IPS-NIHi7 (cell line): Measurements from ENCODE around the gene PSMC4.

ENCODE experiments used
- DNase-seq: peaks from one replicate; pipeline ENCODE4 v3.0.0; 2012; ENCODE audit warnings: mixed read lengths; ENCODE audit errors: extremely low spot score

PSMC4 gene

DNA sequence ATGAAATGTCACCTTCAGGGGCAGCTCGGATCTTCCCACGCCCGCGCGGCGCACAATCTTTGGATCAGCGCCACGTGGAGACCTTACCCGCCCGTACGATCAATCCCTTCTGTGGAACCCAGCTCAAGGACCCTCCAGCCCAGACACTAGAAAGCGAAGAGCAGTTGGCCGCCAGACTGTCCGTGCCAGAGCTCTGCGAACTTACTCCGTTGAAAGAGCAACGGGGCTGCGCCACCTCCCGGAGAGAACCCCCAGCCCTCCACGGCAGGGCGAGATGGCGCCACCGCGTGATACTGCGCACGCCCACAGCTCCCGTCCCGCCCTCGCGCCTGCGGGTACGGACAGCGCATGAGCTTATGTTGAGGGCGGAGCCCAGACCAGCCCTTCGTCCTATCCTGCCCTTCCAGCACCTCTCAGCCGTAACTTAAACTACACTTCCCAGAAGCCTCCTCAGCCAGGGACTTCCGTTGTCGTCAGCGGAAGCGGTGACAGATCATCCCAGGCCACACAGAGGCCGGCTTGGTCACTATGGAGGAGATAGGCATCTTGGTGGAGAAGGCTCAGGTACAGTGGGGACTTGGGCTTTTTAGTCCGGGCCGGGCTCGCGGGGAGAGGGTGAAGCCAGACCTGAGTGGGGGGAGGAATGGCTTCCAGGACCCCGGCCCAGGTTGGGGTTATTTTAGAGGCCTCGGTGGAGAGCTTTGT is at the start of gene PSMC4:
TSS of gene PSMC4 (plus strand) at position 491 of the 705 bp plus-strand sequence. CDS start at position 529, 38 bp downstream.
- DNase-seq: peak; percentile 99

DNA sequence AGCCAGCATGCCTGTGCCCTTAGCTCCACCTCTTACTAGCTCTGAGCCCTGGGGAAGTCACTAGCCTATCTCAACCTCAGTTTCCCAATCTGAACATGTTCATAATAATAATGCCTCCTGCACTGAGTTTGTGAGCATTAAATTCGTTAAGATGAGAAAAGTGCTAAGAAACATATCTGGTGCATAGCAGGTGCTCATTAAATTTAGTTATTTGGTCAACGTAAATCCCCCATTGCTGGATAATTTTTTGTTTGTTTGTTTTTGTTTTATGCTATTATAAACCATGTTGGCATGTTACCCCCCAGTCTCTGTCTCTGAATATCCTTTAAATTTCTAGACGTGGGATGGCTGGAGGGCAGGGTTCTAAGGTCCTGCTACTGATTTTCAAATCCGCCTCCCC is 47.1 kb upstream of the PSMC4 start:
- DNase-seq: no peak

GRCh38 chr19:39924389-39924788 is 46.6 kb upstream of the PSMC4 start:
- peak; percentile 7 for DNase-seq

DNA sequence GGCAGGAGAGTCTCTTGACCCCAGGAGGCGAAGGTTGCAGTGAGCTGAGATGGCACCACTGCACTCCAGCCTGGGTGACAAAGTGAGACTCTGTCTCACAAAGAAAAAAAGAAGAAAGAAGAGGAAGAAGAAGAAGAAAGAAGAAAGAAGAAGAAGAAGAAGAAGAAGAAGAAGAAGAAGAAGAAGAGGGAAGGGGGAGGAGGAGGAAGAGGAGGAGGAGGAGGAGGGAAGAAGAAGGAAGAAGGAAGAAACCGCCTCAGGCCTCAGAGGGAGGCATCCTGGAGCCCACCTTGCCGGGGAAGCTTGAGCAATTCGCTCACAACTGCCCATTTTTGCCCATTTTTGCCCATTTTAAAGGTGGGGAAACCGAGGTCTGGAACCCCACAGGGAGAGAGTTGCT is 46.0 kb upstream of the PSMC4 start:
- DNase-seq: no peak

DNA sequence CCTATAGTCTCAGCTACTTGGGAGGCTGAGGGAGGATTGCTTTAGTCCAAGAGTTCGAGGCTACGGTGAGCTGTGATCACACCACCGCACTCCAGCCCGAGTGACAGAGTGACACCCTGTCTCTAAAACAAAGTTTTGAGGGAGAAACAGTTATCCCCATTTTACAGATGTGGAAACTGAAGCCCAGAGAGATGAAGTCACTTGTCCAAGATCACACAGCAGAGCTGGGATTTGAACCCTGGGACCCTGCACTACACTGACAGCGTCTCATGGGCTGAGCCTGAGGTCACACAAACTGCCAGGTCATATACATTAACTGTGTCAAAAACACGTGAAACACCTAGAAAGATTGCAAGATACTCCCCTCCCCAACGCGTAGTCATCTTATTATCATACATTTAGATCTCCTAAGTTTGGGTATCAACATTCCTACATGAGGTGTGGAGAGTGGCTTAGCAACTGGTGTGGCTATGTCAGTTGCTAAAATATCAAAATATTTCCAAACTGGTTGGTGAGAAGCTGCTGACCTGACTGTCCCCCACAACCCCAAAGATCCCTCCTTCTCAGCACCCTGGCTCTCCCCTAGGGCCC is 44.7 kb upstream of the PSMC4 start:
- DNase-seq: no peak

DNA sequence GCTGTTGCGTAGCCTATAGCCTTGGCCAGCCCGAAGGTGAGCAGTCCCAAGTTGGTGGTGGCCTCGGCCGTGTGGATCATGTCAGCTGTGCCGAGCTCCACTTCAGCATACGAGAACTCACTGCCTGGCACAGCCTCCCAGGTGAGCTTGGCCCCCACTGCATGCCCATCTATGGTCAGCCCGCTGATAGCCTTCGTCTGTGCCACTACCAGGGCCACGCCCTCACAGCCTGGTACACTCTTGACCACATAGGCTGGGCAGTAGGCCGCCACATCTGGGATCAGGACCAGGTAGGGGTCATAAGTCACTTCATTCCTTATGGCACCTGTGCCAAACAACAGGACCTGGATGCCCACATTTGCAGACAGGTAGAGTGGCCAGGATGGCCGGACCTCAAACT is 43.9 kb upstream of the PSMC4 start:
- no peak for DNase-seq

DNA sequence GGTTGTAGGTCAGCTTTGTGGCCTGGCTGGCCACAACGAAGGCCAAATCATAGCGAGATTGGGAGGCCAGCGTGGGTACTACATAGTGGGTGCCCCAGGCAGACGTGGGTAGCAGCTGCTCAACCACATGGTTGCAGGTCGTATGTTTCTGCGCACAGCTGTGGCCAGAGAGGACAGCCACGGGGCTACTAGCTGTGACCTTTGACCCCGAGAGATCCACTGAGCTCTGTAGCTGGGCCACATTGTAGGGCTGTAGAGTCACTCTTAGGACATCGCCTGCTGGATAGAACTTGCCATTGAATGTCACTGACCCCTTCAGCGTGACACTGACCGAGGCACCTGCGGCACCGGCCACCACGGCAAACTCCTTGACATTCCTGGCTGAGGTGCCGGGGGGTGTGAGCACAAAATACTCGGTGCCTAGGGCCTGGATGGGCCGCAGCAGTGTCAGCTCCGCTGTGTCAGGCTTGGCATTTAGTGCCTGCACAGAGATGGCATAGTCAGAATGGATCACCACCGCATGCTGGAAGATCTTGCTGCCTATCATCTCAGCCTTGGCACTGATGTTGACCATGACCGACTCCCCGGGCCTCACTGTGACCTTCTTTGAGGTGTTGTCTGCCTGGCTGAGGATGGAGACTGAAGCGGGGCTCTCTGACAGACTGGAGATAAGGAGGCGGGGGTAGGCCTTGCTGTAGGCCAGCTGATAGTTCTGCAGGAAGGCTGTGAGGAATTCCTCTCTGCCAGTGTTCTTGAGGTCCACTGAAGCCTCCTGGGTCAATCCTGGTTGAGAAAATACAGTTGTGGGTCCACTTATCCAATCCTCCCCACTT is 43.2 kb upstream of the PSMC4 start:
- DNase-seq: no peak

- no peak for DNase-seq
These were observed 42.6 kb upstream of the PSMC4 start for GRCh38 chr19:39928357-39928725.

- no peak for DNase-seq
These were observed 41.2 kb upstream of the PSMC4 start for GRCh38 chr19:39929750-39930149.

GRCh38 chr19:39934584-39935363 is 36.2 kb upstream of the PSMC4 start, which contains the start of gene FCGBP:
FCGBP (minus strand) TSS chr19:39934634.
- DNase-seq: peak; percentile 6

GRCh38 chr19:39935364-39935661 is 35.7 kb upstream of the PSMC4 start:
- DNase-seq: peak; percentile 25

GRCh38 chr19:39936020-39936419 is 34.9 kb upstream of the PSMC4 start:
- DNase-seq: peak; percentile 2

DNA sequence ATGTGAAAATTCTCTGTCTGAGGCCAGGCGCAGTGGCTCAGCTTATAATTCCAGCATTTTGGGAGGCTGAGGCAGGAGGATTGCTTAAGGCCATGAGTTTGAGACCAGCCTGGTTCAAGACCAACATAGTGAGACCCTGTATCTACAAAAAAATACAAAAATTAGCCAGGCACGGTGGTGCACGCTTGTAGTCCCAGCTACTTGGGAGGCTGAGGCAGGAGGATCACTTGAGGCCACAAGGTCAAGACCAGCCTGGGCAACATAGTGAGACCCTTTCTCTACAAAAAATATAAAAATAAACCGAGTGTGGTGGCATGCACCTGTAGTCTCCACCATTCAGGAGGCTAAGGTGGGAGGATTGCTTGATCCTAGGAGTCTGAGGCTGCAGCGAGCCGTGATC is 34.3 kb upstream of the PSMC4 start:
- DNase-seq: no peak

GRCh38 chr19:39937094-39937720 is 33.8 kb upstream of the PSMC4 start:
- peak; percentile 8 for DNase-seq

DNA sequence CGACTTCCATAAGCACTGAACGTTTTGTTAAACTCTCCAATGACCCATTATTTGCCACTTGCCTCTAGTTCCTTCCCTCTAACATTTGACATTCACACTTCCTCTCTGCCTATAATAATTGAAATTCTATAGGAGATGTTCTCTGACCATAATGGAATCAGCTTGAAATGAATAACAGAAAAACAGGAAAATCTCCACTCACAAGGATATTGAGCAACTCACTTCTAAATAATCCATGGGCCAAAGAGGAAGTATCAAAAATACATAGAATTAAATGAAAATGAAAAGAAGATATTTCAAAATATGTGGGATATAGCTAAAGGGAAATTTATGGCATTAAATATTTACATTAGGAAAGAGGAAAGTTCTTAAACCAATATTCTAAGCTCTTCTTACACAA is 33.2 kb upstream of the PSMC4 start:
- DNase-seq: no peak

- DNase-seq: no peak
These were observed 31.4 kb upstream of the PSMC4 start for GRCh38 chr19:39939556-39939955.

DNA sequence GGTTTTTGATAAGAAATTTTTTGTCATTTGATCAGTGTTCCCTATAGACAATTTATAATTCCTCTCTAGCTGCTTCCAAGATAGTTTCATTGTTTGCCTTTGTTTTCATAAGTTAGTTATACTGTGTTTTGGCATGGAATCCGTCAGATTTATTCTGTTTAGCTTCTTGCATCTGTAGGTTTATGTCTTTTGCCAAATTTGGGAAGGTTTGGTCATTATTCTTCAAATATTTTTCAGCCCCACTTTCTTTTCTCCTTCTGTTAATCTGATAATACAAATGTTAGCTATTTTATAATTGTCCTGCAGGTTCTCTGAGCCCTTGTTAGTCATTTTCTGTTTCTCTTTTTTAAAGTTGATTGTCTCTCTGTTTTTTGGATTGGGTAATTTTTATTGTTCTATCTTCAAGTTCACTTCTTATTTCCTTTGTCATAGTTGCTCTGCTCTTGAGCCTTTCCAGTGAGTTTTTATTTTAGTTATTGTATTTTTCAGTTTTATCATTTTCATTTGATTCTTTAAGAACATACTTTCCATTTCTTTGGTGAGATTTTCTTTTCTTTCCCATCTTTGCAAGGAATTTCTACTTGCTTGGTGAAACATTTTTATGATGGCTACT is 30.6 kb upstream of the PSMC4 start:
- no peak for DNase-seq

DNA sequence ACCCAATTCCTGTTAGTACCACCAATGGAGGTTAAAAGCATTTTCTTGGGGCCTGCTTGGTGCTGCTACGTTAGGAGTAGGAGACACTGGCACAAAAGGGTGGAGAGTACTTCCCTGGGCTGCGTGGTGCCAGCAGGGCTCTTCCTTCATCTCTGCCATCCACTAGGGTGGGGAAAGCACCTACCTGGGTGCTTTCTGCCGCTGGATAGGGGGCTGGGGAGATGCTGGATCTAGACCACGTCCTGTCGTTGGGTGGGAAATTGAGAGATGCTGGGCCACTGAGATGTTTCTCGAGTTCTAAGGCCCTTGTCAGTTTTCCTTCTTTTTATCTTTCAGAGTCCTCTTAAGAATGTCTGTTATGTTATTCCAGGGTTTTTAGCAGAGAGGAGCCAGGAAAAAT is 29.8 kb upstream of the PSMC4 start:
- no peak for DNase-seq

DNA sequence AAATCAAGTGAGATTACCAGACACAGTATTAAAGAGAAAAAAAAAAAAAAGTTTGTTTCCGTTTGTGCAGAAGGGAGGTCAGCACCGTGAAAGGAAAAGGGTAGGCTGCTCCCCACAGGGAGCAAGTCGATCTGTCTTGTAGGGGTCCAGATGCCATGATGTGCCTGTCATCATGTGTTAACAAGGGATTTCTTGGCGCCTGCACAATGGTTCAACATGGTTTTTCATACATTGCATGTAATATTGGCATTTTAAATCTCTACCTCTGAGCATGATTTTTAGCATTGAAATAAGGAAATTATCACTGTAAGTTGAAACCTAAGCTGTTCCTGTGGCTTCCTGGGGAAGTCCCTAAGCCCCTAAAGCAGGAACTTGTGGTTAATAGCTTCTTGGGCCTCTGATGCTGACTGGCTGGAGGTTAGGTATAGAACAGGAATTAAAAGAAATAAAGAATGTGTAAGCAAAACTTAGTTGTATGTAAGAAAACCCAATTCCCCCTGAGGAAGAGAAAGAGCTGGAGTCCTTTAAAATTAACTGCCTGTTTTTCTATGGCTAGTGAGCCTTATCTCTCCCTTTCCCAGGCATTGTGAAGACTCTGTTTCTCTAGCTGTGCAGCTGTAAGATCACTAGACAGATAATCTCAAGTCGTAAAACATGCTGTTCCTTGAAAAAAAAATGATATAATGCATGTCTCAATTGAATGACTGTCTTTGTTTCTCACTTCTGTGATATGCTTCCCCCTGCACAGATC is 29.2 kb upstream of the PSMC4 start:
- peak; percentile 16 for DNase-seq

DNA sequence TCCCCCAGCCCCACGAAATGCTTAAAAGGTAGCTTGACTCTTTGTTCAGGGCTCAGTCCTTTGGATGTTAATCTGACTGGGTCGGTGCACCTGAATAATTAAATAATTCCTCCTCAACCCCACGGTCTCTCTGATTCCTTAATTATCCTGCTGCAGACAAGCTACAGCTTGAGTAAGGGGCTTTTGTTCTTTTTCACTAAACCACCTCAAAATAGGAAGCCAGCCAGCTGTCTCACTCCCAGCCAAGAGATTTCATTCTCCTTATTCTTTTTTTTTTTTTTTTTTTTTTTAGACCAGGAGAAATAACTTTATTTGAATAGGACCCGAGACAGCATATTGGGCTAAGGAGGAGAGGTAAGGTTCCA is 28.6 kb upstream of the PSMC4 start:
- no peak for DNase-seq

DNA sequence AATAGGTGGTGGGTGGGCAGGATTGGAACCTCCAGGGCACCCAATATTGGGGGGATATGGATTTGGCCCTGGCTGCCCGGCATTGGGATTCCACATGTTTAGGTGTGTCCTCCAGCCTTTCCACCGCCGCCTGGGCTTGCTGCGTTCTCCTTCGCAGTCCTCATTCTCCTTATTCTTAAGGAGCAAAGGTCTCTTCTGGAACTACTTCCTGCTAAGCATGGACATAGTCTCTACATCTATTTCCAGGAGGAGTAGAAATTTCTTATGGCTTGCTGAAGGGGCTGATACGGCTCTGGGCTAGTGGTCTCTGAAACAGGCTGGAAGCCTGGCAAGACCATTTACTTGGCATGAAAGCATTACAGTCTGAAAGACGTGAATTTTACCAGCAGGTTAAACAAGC is 27.4 kb upstream of the PSMC4 start:
- no peak for DNase-seq
